Neural cell (in vitro differentiated cells): ENCODE measurements around the gene PDYN.

Experiments used
- POLR2AphosphoS5 ChIP-seq: IDR thresholded peaks from 2 replicates; pipeline ENCODE4 v1.6.1; 2012
- TAF1 ChIP-seq: IDR thresholded peaks from 2 replicates; pipeline ENCODE4 v1.6.1; 2012; ENCODE audit warnings: low read depth
- TF ChIP-seq, protein P1 (sequence below): fragments of 450-650 bp; IDR thresholded peaks from 2 replicates; pipeline ENCODE4 v1.5.1; 2014; ENCODE audit warnings: antibody characterized with exemption, mild to moderate bottlenecking, moderate library complexity; ENCODE audit not compliant: poor library complexity, severe bottlenecking

DNA sequence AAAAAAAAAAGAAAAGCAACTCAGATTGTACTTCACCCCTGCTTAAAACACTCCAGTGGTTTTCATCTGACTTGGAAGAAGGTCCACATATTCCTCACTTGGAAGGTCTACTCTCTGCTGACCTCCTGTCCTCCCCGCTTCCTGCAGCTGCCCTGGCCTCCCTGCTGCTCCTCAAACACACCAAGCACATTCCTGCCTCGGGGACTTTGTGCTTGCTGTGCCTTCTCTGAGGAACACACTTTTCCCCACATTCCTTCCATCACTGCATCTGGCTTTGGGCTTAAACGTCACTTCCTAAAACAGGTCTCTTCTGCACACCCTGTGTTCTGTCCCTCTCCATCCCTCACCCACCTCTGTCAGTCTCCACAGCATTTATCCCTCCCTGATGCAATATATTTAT lies 4.9 kb upstream of the PDYN start:
- TF ChIP-seq, protein P1, sequence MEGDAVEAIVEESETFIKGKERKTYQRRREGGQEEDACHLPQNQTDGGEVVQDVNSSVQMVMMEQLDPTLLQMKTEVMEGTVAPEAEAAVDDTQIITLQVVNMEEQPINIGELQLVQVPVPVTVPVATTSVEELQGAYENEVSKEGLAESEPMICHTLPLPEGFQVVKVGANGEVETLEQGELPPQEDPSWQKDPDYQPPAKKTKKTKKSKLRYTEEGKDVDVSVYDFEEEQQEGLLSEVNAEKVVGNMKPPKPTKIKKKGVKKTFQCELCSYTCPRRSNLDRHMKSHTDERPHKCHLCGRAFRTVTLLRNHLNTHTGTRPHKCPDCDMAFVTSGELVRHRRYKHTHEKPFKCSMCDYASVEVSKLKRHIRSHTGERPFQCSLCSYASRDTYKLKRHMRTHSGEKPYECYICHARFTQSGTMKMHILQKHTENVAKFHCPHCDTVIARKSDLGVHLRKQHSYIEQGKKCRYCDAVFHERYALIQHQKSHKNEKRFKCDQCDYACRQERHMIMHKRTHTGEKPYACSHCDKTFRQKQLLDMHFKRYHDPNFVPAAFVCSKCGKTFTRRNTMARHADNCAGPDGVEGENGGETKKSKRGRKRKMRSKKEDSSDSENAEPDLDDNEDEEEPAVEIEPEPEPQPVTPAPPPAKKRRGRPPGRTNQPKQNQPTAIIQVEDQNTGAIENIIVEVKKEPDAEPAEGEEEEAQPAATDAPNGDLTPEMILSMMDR = no peak
- no peak for TF ChIP-seq POLR2AphosphoS5
- no peak for TF ChIP-seq TAF1
